ENCODE data around the gene CREB5. TPM values are rescaled to one million over a fixed set of nuclear protein-coding genes. Genes with fewer than 3 reads are reported as not detected.

Gene CREB5
- total and polyA plus RNA-seq, 7 donors, result 0.80 to 42.1 (median 4.6) TPM

DNA sequence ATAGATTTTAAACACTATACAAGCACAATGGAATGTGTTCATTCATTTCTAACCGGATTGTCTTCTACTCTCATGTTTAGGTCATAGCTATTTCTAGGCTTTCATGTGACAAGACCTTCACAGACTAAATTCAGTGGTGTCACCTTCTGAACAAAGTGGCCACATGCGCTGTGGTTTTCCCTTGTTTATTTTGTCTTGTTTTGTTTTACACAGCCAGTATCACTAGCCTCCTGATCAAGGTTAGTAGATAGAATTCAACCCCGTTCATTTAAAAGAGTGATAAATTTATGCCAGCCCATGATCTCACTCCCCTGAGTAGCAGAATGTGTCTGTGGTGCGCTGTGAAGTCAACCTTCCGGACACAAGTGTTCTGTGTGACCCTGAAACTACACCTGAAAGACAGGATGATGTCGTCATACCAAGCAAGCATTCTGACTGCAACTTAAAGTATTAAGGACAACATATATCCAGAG lies 209.1 kb downstream of the CREB5 start:
- Histone ChIP-seq H3K27me3 (no peaks in the 10 kb centered on the region), H3K4me1 (peaks cover 0 to 42% (median 25%) of the 10 kb centered on the region in 4 donors), H3K9me3 (no peaks in the 10 kb centered on the region), H3K27ac (peak overlapping the region in 1 of 4 donors; percentile 30), H3K36me3 (no peaks in the 10 kb centered on the region), H3K4me3 (no peak overlapping the region)
- intact Hi-C loops (cut with DNase I), result no loop called here
- TF ChIP-seq EP300 (IDR thresholded peaks at IDR 0.05) (no peak), POLR2A (IDR thresholded peaks at IDR 0.05) (no peak), POLR2AphosphoS5 (IDR thresholded peaks at IDR 0.05) (no peak)
- TF ChIP-seq, protein P1, sequence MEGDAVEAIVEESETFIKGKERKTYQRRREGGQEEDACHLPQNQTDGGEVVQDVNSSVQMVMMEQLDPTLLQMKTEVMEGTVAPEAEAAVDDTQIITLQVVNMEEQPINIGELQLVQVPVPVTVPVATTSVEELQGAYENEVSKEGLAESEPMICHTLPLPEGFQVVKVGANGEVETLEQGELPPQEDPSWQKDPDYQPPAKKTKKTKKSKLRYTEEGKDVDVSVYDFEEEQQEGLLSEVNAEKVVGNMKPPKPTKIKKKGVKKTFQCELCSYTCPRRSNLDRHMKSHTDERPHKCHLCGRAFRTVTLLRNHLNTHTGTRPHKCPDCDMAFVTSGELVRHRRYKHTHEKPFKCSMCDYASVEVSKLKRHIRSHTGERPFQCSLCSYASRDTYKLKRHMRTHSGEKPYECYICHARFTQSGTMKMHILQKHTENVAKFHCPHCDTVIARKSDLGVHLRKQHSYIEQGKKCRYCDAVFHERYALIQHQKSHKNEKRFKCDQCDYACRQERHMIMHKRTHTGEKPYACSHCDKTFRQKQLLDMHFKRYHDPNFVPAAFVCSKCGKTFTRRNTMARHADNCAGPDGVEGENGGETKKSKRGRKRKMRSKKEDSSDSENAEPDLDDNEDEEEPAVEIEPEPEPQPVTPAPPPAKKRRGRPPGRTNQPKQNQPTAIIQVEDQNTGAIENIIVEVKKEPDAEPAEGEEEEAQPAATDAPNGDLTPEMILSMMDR (IDR thresholded peaks at IDR 0.05), result no peak
- WGBS, 2 donors, result 71 to 82% methylated on average over 6 of the region's 6 CpGs
- DNase-seq, result no peak

DNA sequence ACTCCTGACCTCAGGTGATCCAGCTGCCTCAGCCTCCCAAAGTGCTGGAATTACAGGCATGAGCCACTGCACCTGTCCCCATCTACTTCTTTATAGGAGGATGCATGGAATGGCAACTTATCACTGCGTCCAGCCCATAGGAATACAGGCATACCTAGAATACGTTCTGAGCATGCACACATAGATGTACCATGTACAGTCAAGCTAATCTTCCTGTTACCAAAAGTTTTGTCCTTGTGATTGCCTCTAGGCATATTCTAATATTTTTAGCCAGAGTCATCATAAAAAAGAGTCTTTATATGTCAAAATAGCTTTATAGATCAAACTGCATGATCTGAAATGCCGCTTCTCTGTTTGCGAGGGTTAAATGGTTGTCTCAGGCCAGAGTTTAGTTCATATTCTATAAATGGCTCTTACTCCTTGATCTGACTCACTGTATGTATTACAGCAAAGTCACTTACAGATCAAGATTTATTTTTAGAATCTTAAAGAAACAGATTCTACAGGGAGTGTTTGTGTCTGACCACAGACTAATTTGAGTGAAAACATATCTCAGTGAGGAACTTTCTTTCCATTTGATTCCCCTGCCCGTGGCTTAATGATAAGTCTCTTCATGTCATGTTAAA lies 210.9 kb downstream of the CREB5 start:
- H3K27me3 ChIP-seq, result no peaks in the 10 kb centered on the region
- peak in 1 of 4 donors; percentile 47 for TF ChIP-seq POLR2AphosphoS5 (IDR thresholded peaks at IDR 0.05)
- no peak for TF ChIP-seq POLR2A (IDR thresholded peaks at IDR 0.05)
- DNase-seq, result no peak
- no peaks in the 10 kb centered on the region for H3K9me3 ChIP-seq
- no peak overlapping the region for H3K4me3 ChIP-seq
- intact Hi-C loops (cut with DNase I), result no loop called here
- peaks cover 0 to 41% (median 27%) of the 10 kb centered on the region in 4 donors for H3K4me1 ChIP-seq
- peak overlapping the region in 2 of 4 donors; percentile 22 to 62 for H3K27ac ChIP-seq
- no peaks in the 10 kb centered on the region for H3K36me3 ChIP-seq
- WGBS, 2 donors, result 72 to 79% methylated on average over 5 of the region's 5 CpGs

GRCh38 chr7:28623863-28624262 lies 211.5 kb downstream of the CREB5 start:
- no peaks in the 10 kb centered on the region for H3K27me3 ChIP-seq
- 48 to 59% methylated on average over 5 of the region's 5 CpGs for WGBS, 2 donors
- intact Hi-C loops (cut with DNase I), result no loop called here
- H3K36me3 ChIP-seq, result no peaks in the 10 kb centered on the region
- DNase-seq, result no peak
- peak overlapping the region in 1 of 4 donors; percentile 62 for H3K27ac ChIP-seq
- TF ChIP-seq, protein P1 (IDR thresholded peaks at IDR 0.05), result no peak
- TF ChIP-seq EP300 (IDR thresholded peaks at IDR 0.05), result no peak
- no peak for TF ChIP-seq POLR2AphosphoS5 (IDR thresholded peaks at IDR 0.05)
- no peak for TF ChIP-seq POLR2A (IDR thresholded peaks at IDR 0.05)
- peaks cover 0 to 42% (median 28%) of the 10 kb centered on the region in 4 donors for H3K4me1 ChIP-seq
- H3K9me3 ChIP-seq, result no peaks in the 10 kb centered on the region
- H3K4me3 ChIP-seq, result no peak overlapping the region

- Histone ChIP-seq H3K4me1 (peaks cover 0 to 53% (median 37%) of the 10 kb centered on the region in 4 donors), H3K36me3 (no peaks in the 10 kb centered on the region), H3K27ac (peak overlapping the region in 2 of 4 donors; percentile 28 to 32), H3K27me3 (no peaks in the 10 kb centered on the region), H3K9me3 (no peaks in the 10 kb centered on the region), H3K4me3 (no peak overlapping the region)
- no peak for DNase-seq
- no peak for TF ChIP-seq EP300 (IDR thresholded peaks at IDR 0.05)
- TF ChIP-seq, protein P1 (IDR thresholded peaks at IDR 0.05), result no peak
- TF ChIP-seq POLR2A (IDR thresholded peaks at IDR 0.05), result no peak
- TF ChIP-seq POLR2AphosphoS5 (IDR thresholded peaks at IDR 0.05), result no peak
- WGBS, 2 donors, result 73 to 81% methylated on average over 2 of the region's 2 CpGs
- intact Hi-C loops (cut with DNase I), result loop anchor here (5.0 kb wide), 2 partner anchors 57 to 218 kb away; no protein-coding TSS in a partner anchor
These were observed 213.1 kb downstream of the CREB5 start for GRCh38 chr7:28625432-28625831.

DNA sequence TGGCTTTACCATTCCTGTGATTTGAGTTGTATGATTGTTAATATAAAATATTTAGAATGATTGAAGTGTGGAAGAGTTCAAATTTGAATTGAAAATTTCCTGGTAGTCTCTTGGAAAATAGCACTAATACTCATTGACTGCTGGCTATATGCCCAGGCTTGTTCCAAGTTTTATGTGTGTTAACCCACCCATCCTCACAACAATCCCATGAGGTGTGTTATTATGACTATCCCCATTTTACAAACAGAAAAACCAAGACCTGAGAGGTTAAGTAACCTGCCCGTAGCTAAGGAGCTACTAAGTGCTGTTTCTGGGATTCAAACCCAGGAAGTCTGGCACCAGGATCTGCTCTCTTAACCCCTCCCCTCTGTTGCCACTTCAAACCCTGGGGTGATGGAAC lies 213.9 kb downstream of the CREB5 start:
- no peak overlapping the region for H3K4me3 ChIP-seq
- 10 to 56% methylated on average over 1 of the region's 1 CpG for WGBS, 2 donors
- no peak for DNase-seq
- H3K9me3 ChIP-seq, result no peaks in the 10 kb centered on the region
- peaks cover 0 to 53% (median 37%) of the 10 kb centered on the region in 4 donors for H3K4me1 ChIP-seq
- TF ChIP-seq EP300 (IDR thresholded peaks at IDR 0.05), result no peak
- TF ChIP-seq, protein P1 (IDR thresholded peaks at IDR 0.05), result no peak
- TF ChIP-seq POLR2A (IDR thresholded peaks at IDR 0.05), result no peak
- TF ChIP-seq POLR2AphosphoS5 (IDR thresholded peaks at IDR 0.05), result no peak
- H3K27me3 ChIP-seq, result no peaks in the 10 kb centered on the region
- intact Hi-C loops (cut with DNase I), result loop anchor here (5.0 kb wide), 2 partner anchors 56 to 219 kb away; no protein-coding TSS in a partner anchor
- no peaks in the 10 kb centered on the region for H3K36me3 ChIP-seq
- peak overlapping the region in 1 of 4 donors; percentile 48 for H3K27ac ChIP-seq
